Hepatocyte (in vitro differentiated cells): ENCODE measurements around the gene ACP5. TPM values are rescaled to one million over a fixed set of nuclear protein-coding genes. Genes with fewer than 3 reads are reported as not detected.

ENCODE experiments used
- DNase-seq: peaks from one replicate; pipeline ENCODE4 v3.0.0-alpha.2; 2016; ENCODE audit warnings: low spot score
- H2AFZ ChIP-seq: fragments of 200-600 bp; sonication (generic); 2 replicates; pipeline ENCODE4 v1.6.0; 2016; ENCODE audit warnings: antibody characterized with exemption, mild to moderate bottlenecking
- H3K27ac ChIP-seq: fragments of 200-600 bp; sonication (generic); 2 replicates; pipeline ENCODE4 v1.5.1; 2016; ENCODE audit warnings: mild to moderate bottlenecking
- H3K27me3 ChIP-seq: fragments of 200-600 bp; sonication (generic); 2 replicates; pipeline ENCODE4 v1.6.1; 2016
- H3K36me3 ChIP-seq: fragments of 200-600 bp; sonication (generic); replicated peaks from 2 replicates; pipeline ENCODE4 v1.5.1; 2016; ENCODE audit warnings: low read depth; ENCODE audit not compliant: insufficient read depth
- H3K4me1 ChIP-seq: fragments of 200-600 bp; sonication (generic); 2 replicates; pipeline ENCODE4 v1.5.1; 2016; ENCODE audit warnings: mild to moderate bottlenecking, moderate library complexity; ENCODE audit not compliant: insufficient read depth
- H3K4me2 ChIP-seq: fragments of 200-600 bp; sonication (generic); 2 replicates; pipeline ENCODE4 v1.6.0; 2016
- H3K4me3 ChIP-seq: fragments of 200-600 bp; sonication (generic); 2 replicates; pipeline ENCODE4 v1.5.1; 2016; ENCODE audit warnings: mild to moderate bottlenecking
- H3K79me2 ChIP-seq: fragments of 200-600 bp; sonication (generic); 2 replicates; pipeline ENCODE4 v1.6.0; 2017; ENCODE audit warnings: mild to moderate bottlenecking
- H3K9me2 ChIP-seq: fragments of 200-600 bp; sonication (generic); replicated peaks from 2 replicates; pipeline ENCODE4 v1.6.0; 2017; ENCODE audit warnings: mild to moderate bottlenecking; ENCODE audit not compliant: insufficient read depth
- H3K9me3 ChIP-seq: fragments of 200-600 bp; sonication (generic); 2 replicates; pipeline ENCODE4 v1.5.1; 2016; ENCODE audit warnings: low read depth, mild to moderate bottlenecking
- H4K20me1 ChIP-seq: fragments of 200-600 bp; sonication (generic); 2 replicates; pipeline ENCODE4 v1.6.0; 2016; ENCODE audit warnings: mild to moderate bottlenecking; ENCODE audit not compliant: insufficient read depth, poor library complexity, severe bottlenecking
- EZH2 ChIP-seq: fragments of 200-600 bp; sonication (generic); IDR thresholded peaks from 2 replicates; pipeline ENCODE4 v1.6.1; 2016; ENCODE audit warnings: antibody characterized with exemption, mild to moderate bottlenecking, borderline replicate concordance
- EZH2phosphoT487 ChIP-seq: fragments of 200-600 bp; sonication (generic); IDR thresholded peaks from one replicate; pipeline ENCODE4 v1.6.1; 2018; ENCODE audit warnings: antibody characterized with exemption, mild to moderate bottlenecking, low read depth, moderate library complexity; ENCODE audit not compliant: unreplicated experiment, severe bottlenecking
- WGBS: methylation state at CpG from one replicate; pipeline ENCODE4 v1.1.6; 2016; ENCODE audit warnings: low lambda C conversion rate; ENCODE audit errors: missing lambda C conversion rate; 5-methylcytosine and 5-hydroxymethylcytosine counted together
- polyA plus RNA-seq: library from polyadenylated mRNA; unstranded; fragments of >200 nt; fragmentation: Nextera tagmentation; extraction: Ambion mirVana; gene quantifications from 2 replicates; pipeline ENCODE4 v1.2.1, GENCODE V29; 2016
- total RNA-seq: library from RNA; depleted of rRNA; stranded (reverse); fragments of >200 nt; gene quantifications from 2 replicates; pipeline ENCODE4 v1.2.3, GENCODE V29; 2014
- TF ChIP-seq, protein P1 (sequence below): fragments of 200-600 bp; sonication (generic); IDR thresholded peaks from 2 replicates; pipeline ENCODE4 v1.5.1; 2016; ENCODE audit warnings: antibody characterized with exemption, mild to moderate bottlenecking; ENCODE audit not compliant: poor library complexity

The ACP5 gene
- total and polyA plus RNA-seq, 2 experiments from 2014 or later = 7.2 to 18.1 TPM

GRCh38 chr19:11535792-11536595, 41.5 kb downstream of the ACP5 start:
- TF ChIP-seq, protein P1, sequence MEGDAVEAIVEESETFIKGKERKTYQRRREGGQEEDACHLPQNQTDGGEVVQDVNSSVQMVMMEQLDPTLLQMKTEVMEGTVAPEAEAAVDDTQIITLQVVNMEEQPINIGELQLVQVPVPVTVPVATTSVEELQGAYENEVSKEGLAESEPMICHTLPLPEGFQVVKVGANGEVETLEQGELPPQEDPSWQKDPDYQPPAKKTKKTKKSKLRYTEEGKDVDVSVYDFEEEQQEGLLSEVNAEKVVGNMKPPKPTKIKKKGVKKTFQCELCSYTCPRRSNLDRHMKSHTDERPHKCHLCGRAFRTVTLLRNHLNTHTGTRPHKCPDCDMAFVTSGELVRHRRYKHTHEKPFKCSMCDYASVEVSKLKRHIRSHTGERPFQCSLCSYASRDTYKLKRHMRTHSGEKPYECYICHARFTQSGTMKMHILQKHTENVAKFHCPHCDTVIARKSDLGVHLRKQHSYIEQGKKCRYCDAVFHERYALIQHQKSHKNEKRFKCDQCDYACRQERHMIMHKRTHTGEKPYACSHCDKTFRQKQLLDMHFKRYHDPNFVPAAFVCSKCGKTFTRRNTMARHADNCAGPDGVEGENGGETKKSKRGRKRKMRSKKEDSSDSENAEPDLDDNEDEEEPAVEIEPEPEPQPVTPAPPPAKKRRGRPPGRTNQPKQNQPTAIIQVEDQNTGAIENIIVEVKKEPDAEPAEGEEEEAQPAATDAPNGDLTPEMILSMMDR = peak; percentile 89
- TF ChIP-seq EZH2 (no peak), EZH2phosphoT487 (no peak)
- H3K4me3 ChIP-seq = peak overlapping the region; percentile 11
- no peaks in the 10 kb centered on the region for H3K27me3 ChIP-seq
- DNase-seq = peak; percentile 95
- H2AFZ ChIP-seq = peak overlapping the region; percentile 81
- no peaks in the 10 kb centered on the region for H3K9me2 ChIP-seq
- no peaks in the 10 kb centered on the region for H3K36me3 ChIP-seq
- H3K27ac ChIP-seq = peak overlapping the region; percentile 74
- WGBS = 19% methylated on average over 34 of the region's 54 CpGs
- H3K4me2 ChIP-seq = peak overlapping the region; percentile 78
- no peaks in the 10 kb centered on the region for H3K79me2 ChIP-seq
- H3K4me1 ChIP-seq = peaks cover 17% of the 10 kb centered on the region
- no peaks in the 10 kb centered on the region for H4K20me1 ChIP-seq
- H3K9me3 ChIP-seq = no peaks in the 10 kb centered on the region

- no peak overlapping the region for H2AFZ ChIP-seq
- 80% methylated on average over 5 of the region's 5 CpGs for WGBS
- H3K27me3 ChIP-seq = no peaks in the 10 kb centered on the region
- no peaks in the 10 kb centered on the region for H3K9me2 ChIP-seq
- H4K20me1 ChIP-seq = no peaks in the 10 kb centered on the region
- peaks cover 17% of the 10 kb centered on the region for H3K4me1 ChIP-seq
- no peaks in the 10 kb centered on the region for H3K79me2 ChIP-seq
- H3K4me3 ChIP-seq = no peak overlapping the region
- H3K4me2 ChIP-seq = no peak overlapping the region
- TF ChIP-seq, protein P1 = no peak
- TF ChIP-seq EZH2phosphoT487 = no peak
- no peak for TF ChIP-seq EZH2
- H3K36me3 ChIP-seq = no peaks in the 10 kb centered on the region
- DNase-seq = no peak
- no peaks in the 10 kb centered on the region for H3K9me3 ChIP-seq
- no peak overlapping the region for H3K27ac ChIP-seq
Observed at GRCh38 chr19:11534948-11535347, 42.5 kb downstream of the ACP5 start.

DNA sequence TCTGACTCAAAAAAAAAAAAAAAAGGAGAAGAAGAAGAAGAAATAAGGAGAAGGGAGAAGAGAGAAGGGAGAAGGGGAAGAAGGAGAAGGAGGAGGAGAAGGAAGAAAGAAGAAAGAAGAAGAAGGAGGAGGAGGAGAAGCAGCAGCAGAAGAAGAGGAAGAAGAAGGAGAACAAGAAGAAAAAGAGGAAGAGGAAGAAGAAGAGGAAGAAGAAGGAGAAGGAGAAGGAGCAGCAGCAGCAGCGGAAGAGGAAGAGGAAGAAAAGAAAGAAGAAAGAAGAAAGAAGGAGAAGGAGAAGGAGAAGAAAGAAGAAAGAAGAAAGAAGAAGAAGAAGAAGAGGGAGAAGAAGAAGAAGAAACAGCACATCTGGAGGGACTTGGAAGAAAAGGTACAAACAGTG, 42.9 kb downstream of the ACP5 start:
- no peak for TF ChIP-seq EZH2
- TF ChIP-seq, protein P1 = no peak
- TF ChIP-seq EZH2phosphoT487 = no peak
- H3K9me2 ChIP-seq = no peaks in the 10 kb centered on the region
- H3K79me2 ChIP-seq = no peaks in the 10 kb centered on the region
- no peak overlapping the region for H3K4me3 ChIP-seq
- H4K20me1 ChIP-seq = no peaks in the 10 kb centered on the region
- no peak for DNase-seq
- WGBS = 100% methylated on average over 1 of the region's 1 CpG
- H3K36me3 ChIP-seq = no peaks in the 10 kb centered on the region
- H3K4me2 ChIP-seq = no peak overlapping the region
- peaks cover 13% of the 10 kb centered on the region for H3K4me1 ChIP-seq
- no peaks in the 10 kb centered on the region for H3K27me3 ChIP-seq
- no peak overlapping the region for H3K27ac ChIP-seq
- H3K9me3 ChIP-seq = no peaks in the 10 kb centered on the region
- no peak overlapping the region for H2AFZ ChIP-seq
